Measurements from ENCODE around the gene PSMA7. TPM values are rescaled to one million over a fixed set of nuclear protein-coding genes. Genes with fewer than 3 reads are reported as not detected.

The PSMA7 gene
- total RNA-seq = 100 to 1,000 TPM; 119 to 202 (median 140) TPM
- polyA plus RNA-seq = 100 to 1,000 TPM; 245 to 280 (median 247) TPM
- long read RNA-seq, donor 1, transcript PSMA7-203 (7 exons, 996 nt) = major isoform, 59 of 74 reads
- long read RNA-seq, donor 1, partial matches to known transcripts = 12 of 74 reads
- long read RNA-seq, donor 1, other reads (novel, unspliced or antisense) = 0 of 74 reads
- long read RNA-seq, donor 2, transcript PSMA7-203 (7 exons, 996 nt) = major isoform, 70 of 81 reads
- long read RNA-seq, donor 2, partial matches to known transcripts = 6 of 81 reads
- long read RNA-seq, donor 2, other reads (novel, unspliced or antisense) = 0 of 81 reads
- long read RNA-seq, donor 3, transcript PSMA7-203 (7 exons, 996 nt) = major isoform, 42 of 56 reads
- long read RNA-seq, donor 3, partial matches to known transcripts = 9 of 56 reads
- long read RNA-seq, donor 3, other reads (novel, unspliced or antisense) = 0 of 56 reads
- long read RNA-seq, donor 4, transcript PSMA7-203 (7 exons, 996 nt) = major isoform, 8 of 9 reads
- long read RNA-seq, donor 4, partial matches to known transcripts = 0 of 9 reads
- long read RNA-seq, donor 4, other reads (novel, unspliced or antisense) = 0 of 9 reads
- long read RNA-seq, donor 5, transcript PSMA7-206 (4 exons, 548 nt) = minor isoform, 6 of 115 reads
- long read RNA-seq, donor 5, transcript PSMA7-203 (7 exons, 996 nt) = major isoform, 99 of 115 reads
- long read RNA-seq, donor 5, partial matches to known transcripts = 6 of 115 reads
- long read RNA-seq, donor 5, other reads (novel, unspliced or antisense) = 0 of 115 reads
- long read RNA-seq, donor 6, transcript PSMA7-206 (4 exons, 548 nt) = minor isoform, 9 of 206 reads
- long read RNA-seq, donor 6, transcript PSMA7-203 (7 exons, 996 nt) = major isoform, 162 of 206 reads
- long read RNA-seq, donor 6, partial matches to known transcripts = 22 of 206 reads
- long read RNA-seq, donor 6, other reads (novel, unspliced or antisense) = 6 of 206 reads
- long read RNA-seq, donor 7, transcript PSMA7-206 (4 exons, 548 nt) = minor isoform, 7 of 165 reads
- long read RNA-seq, donor 7, transcript PSMA7-203 (7 exons, 996 nt) = major isoform, 123 of 165 reads
- long read RNA-seq, donor 7, partial matches to known transcripts = 31 of 165 reads
- long read RNA-seq, donor 7, other reads (novel, unspliced or antisense) = 0 of 165 reads
- long read RNA-seq, donor 8, transcript PSMA7-206 (4 exons, 548 nt) = minor isoform, 9 of 129 reads
- long read RNA-seq, donor 8, transcript PSMA7-203 (7 exons, 996 nt) = major isoform, 87 of 129 reads
- long read RNA-seq, donor 8, partial matches to known transcripts = 32 of 129 reads
- long read RNA-seq, donor 8, other reads (novel, unspliced or antisense) = 0 of 129 reads
- long read RNA-seq, donor 9, transcript PSMA7-206 (4 exons, 548 nt) = minor isoform, 12 of 142 reads
- long read RNA-seq, donor 9, transcript PSMA7-203 (7 exons, 996 nt) = major isoform, 71 of 142 reads
- long read RNA-seq, donor 9, partial matches to known transcripts = 58 of 142 reads
- long read RNA-seq, donor 9, other reads (novel, unspliced or antisense) = 0 of 142 reads
- long read RNA-seq, donor 10, transcript PSMA7-203 (7 exons, 996 nt) = major isoform, 28 of 31 reads
- long read RNA-seq, donor 10, partial matches to known transcripts = 0 of 31 reads
- long read RNA-seq, donor 10, other reads (novel, unspliced or antisense) = 0 of 31 reads

GRCh38 chr20:62143081-62143956 is at the start of gene PSMA7, which contains the start of gene SS18L1:
Gene PSMA7, minus strand, starts transcription at chr20:62143394. Its CDS starts 91 bp downstream, at chr20:62143303.
Gene SS18L1, plus strand, starts transcription at chr20:62143769. Its CDS starts 52 bp downstream, at chr20:62143821.
- H3K9me3 ChIP-seq = no peaks in the 10 kb centered on the region
- peak within 1 kb of the TSS; percentile 89 to 98 (median 92) for H3K4me3 ChIP-seq
- peaks cover 20 to 25% (median 24%) of the 10 kb centered on the region in 4 donors for H3K36me3 ChIP-seq
- peaks cover 30 to 66% (median 45%) of the 10 kb centered on the region in 4 donors for H3K4me1 ChIP-seq
- 0 to 1% (median 0%) methylated on average over 14 to 148 of the region's 148 CpGs for WGBS, 5 donors
- peak; percentile 89 to 97 for DNase-seq
- TF ChIP-seq EP300 (IDR thresholded peaks at IDR 0.05) (no peak), POLR2A (IDR thresholded peaks at IDR 0.05) (peak in 1 of 4 donors; percentile 9), CTCF (IDR thresholded peaks at IDR 0.05) (no peak), POLR2AphosphoS5 (IDR thresholded peaks at IDR 0.05) (peak; percentile 80 to 97 (median 96))
- intact Hi-C loops (cut with DNase I; ENCODE audit: low total_unique reads) = no loop called here
- H3K27me3 ChIP-seq = no peaks in the 10 kb centered on the region
- peak within 1 kb of the TSS; percentile 90 to 100 (median 99) for H3K27ac ChIP-seq

DNA sequence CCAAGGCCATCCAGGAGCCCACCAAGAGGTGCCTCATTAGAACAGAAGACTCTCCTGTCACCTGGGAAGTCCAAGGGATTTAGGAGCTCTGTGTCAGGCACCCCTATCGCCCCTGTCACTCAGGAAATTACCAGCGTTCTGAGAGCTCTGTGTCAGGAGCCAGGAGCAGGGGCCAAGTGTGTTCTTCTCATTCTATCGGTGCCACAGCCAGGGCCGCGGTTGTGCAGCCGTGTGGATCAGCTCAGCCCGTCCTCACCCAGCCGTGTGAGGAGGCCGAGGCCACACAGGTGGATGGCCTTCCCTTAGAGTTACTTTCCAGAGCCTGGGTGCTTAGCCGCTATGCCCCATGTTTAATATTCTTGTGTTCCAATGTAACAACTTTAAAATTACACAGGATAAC is 49.4 kb upstream of the PSMA7 start:
- H3K4me1 ChIP-seq = peaks cover 0 to 5% (median under 1%) of the 10 kb centered on the region in 4 donors
- WGBS, 5 donors = 79 to 92% (median 88%) methylated on average over 8 to 10 of the region's 10 CpGs
- no peak overlapping the region for H3K4me3 ChIP-seq
- no peaks in the 10 kb centered on the region for H3K27me3 ChIP-seq
- intact Hi-C loops (cut with DNase I; ENCODE audit: low total_unique reads) = no loop called here
- TF ChIP-seq POLR2AphosphoS5 (IDR thresholded peaks at IDR 0.05) = no peak
- TF ChIP-seq POLR2A (IDR thresholded peaks at IDR 0.05) = no peak
- no peak for TF ChIP-seq EP300 (IDR thresholded peaks at IDR 0.05)
- TF ChIP-seq CTCF (IDR thresholded peaks at IDR 0.05) = no peak
- no peak for DNase-seq
- no peak overlapping the region for H3K27ac ChIP-seq
- H3K9me3 ChIP-seq = no peaks in the 10 kb centered on the region
- peaks cover 27 to 88% (median 84%) of the 10 kb centered on the region in 4 donors for H3K36me3 ChIP-seq

- 87 to 90% (median 88%) methylated on average over 12 to 14 of the region's 14 CpGs for WGBS, 5 donors
- no peaks in the 10 kb centered on the region for H3K9me3 ChIP-seq
- H3K27ac ChIP-seq = no peak overlapping the region
- H3K4me3 ChIP-seq = no peak overlapping the region
- intact Hi-C loops (cut with DNase I; ENCODE audit: low total_unique reads) = no loop called here
- H3K27me3 ChIP-seq = no peaks in the 10 kb centered on the region
- peaks cover 0 to 12% (median 4%) of the 10 kb centered on the region in 4 donors for H3K4me1 ChIP-seq
- H3K36me3 ChIP-seq = peaks cover 27 to 81% (median 77%) of the 10 kb centered on the region in 4 donors
- no peak for TF ChIP-seq EP300 (IDR thresholded peaks at IDR 0.05)
- no peak for TF ChIP-seq POLR2AphosphoS5 (IDR thresholded peaks at IDR 0.05)
- no peak for TF ChIP-seq POLR2A (IDR thresholded peaks at IDR 0.05)
- no peak for TF ChIP-seq CTCF (IDR thresholded peaks at IDR 0.05)
- no peak for DNase-seq
Observed at GRCh38 chr20:62191781-62192559, 48.8 kb upstream of the PSMA7 start.

All from stomach (tissue), 19 donors.